OCI-LY1 (cell line): Measurements from ENCODE around the gene TGFBR2.

Source experiments
- EZH2 ChIP-seq: fragments of 200-600 bp; sonication (generic), shearing (Covaris generic); IDR thresholded peaks from 2 replicates; pipeline ENCODE4 v1.8.0; 2017; ENCODE audit warnings: borderline replicate concordance, mixed run types, mild to moderate bottlenecking, antibody characterized with exemption, low read length, moderate library complexity, mixed read lengths
- TF ChIP-seq, protein P1 (sequence below): fragments of 200-600 bp; sonication (generic), shearing (Covaris generic); IDR thresholded peaks from 2 replicates; pipeline ENCODE4 v1.5.1; 2017; ENCODE audit warnings: mild to moderate bottlenecking, antibody characterized with exemption, low read length, moderate library complexity, mixed read lengths

- TF ChIP-seq, protein P1, sequence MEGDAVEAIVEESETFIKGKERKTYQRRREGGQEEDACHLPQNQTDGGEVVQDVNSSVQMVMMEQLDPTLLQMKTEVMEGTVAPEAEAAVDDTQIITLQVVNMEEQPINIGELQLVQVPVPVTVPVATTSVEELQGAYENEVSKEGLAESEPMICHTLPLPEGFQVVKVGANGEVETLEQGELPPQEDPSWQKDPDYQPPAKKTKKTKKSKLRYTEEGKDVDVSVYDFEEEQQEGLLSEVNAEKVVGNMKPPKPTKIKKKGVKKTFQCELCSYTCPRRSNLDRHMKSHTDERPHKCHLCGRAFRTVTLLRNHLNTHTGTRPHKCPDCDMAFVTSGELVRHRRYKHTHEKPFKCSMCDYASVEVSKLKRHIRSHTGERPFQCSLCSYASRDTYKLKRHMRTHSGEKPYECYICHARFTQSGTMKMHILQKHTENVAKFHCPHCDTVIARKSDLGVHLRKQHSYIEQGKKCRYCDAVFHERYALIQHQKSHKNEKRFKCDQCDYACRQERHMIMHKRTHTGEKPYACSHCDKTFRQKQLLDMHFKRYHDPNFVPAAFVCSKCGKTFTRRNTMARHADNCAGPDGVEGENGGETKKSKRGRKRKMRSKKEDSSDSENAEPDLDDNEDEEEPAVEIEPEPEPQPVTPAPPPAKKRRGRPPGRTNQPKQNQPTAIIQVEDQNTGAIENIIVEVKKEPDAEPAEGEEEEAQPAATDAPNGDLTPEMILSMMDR = no peak
- no peak for TF ChIP-seq EZH2
Measured at GRCh38 chr3:30733696-30734095, 127.3 kb downstream of the TGFBR2 start.
